ENCODE results near the gene GLIS1.

GLIS1 gene

DNA sequence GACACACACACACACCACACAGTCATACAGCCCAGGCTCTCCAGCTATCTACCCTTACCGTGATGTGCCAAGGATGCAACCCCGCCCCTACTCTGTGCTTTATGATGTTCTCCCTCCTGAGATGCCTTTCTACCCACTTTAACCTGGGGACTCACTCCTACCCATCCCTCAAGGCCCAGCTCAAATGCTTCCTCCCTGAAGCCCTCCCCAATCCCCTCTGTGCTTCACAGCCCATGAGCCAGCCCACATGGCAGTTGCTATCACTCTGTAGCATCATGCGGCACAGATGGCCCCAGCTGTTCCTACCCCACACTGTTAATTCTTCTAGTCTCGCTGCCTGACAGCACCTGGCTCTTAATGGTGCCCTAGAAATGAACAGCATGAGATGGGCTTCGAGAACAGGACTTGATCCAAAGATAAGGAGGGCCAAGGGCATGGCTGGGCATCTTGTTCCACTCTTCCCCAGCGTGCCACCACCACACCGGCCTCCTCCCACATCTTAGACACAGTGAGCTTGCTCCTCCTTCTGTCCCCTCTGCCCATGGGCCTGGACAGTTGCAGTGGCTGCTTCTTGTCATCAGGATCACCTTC, 109.8 kb downstream of the GLIS1 start:
- no peak for DNase-seq

DNA sequence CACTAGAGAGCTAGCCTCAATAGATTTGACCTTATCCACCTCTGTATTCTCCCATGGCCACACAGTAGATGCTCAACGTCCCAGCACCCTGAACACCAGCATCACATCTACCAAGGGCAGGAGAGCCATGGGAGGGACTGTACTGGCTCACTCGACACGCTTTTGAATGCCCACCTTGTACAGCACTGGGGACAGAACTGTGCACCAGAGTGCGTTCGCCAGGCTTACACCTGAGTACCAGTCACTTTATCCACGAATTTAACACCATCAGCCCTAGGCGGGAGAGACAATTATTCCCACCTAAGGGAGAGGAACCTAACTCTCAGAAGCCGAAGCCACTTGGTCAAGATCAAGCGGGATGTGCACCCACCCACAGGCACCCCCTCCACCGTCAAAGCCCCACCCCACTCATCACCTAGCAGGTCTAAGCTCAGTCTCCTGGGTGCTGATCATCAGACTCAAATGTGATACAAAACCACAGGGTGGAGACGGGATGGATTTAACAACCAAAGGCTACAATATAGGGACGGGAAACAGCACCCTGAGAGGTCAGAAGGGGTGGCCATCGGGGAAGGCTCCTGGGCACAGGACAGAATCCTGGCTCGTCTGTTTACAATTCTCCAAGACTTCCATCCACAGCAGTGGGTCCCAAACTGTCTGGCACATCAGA, 110.5 kb downstream of the GLIS1 start:
- no peak for DNase-seq

- DNase-seq, result no peak
Observed at GRCh38 chr1:53627666-53628065, 111.3 kb downstream of the GLIS1 start.

GRCh38 chr1:53627031-53627430, 111.9 kb downstream of the GLIS1 start:
- no peak for DNase-seq

GRCh38 chr1:53626616-53627015, 112.3 kb downstream of the GLIS1 start:
- DNase-seq, result no peak

DNA sequence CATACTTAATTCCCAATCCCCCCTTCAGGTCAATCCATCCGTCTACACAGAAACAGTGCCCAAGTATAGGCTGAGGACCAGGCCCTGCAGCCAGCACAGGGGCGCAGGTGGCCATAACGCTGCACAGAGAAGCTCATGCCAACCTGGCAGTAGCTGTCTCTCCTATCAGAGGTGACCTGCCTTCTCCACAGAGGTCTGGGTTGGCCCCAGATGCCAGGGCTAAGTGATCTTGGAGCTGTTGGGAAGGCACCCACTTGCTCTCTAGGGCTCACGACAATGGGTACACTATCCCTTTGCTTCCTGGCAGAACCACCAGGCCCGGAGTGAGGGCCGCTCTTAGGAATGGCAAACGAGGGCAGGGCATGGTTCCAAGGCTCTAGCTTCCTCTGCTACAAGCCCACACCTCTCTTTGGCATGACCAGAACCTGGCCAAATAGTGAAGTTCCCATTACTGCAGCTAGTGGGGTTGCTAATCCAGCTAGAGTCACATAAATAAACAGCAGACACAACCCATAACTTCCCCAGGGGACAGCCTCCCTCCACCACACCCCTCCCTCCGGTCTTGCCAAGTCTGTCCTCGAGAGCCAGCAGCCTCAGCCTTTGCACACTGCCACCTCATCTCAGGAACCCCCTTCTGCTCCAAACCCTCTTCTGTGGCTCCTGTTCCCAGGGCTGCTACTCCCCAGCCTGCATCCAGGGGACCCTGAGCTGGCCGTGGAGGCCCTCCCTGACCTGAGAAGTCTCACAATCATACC, 113.0 kb downstream of the GLIS1 start:
- no peak for DNase-seq

DNA sequence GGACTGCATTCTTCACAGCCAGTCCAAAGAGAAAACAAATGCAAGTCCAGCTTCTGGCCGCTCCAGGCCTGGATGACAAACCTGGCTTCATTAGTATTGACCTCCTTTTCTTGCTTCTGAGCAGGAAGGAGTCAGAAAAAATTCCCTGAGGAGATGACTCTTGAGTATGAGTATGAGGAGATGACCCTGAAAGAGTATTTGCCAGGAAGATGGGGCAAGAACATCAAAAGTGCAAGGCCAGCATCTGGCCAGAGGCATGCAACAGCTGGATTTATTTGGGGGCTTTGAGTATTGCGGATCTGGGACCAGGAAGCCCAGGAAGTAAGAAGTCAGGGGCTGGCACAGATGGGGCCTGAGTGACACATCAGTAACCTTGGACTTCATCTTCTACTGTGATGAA, 113.9 kb downstream of the GLIS1 start:
- DNase-seq, result no peak

DNA sequence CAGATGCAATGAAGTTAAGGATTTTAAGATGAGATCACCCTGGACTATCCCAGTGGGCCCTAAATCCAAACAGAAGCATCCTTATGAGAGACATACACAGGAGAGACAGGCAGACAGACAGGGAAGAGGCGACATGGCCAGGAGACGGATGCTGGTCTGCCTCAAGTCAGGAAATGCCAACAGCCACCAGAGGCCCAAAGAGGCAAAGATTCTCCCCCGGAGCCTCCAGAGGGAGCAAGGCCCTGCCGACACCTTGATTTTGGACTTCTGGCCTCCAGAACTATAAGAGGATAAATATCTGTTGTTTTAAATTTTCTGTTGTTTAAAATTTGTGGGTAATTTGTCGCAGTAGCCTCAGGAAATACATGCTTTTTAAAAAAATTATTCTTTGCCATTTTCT, 116.4 kb downstream of the GLIS1 start:
- no peak for DNase-seq

DNA sequence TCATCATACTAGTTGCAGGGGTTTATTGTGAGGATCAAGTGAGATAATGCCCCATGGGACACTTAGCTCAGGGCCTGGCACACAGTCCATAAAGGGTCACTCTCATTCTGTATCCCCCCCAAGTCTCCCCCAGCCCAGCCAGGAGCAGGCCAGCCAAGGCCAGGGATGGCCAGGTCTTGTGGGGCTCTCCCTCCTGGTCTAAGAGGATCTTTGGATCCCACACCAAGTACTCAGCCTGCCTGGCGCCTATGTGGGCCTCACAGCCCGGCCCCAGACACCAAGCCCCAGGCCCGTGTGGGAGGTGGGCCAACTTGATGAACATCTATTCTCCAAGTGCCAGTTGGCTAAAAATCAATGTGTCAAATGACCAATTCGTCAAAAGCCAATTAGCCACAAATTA, 117.8 kb downstream of the GLIS1 start:
- no peak for DNase-seq

- no peak for DNase-seq
Observed at GRCh38 chr1:53620061-53620855, 118.7 kb downstream of the GLIS1 start.

- no peak for DNase-seq
Observed at GRCh38 chr1:53619367-53620060, 119.5 kb downstream of the GLIS1 start.

DNA sequence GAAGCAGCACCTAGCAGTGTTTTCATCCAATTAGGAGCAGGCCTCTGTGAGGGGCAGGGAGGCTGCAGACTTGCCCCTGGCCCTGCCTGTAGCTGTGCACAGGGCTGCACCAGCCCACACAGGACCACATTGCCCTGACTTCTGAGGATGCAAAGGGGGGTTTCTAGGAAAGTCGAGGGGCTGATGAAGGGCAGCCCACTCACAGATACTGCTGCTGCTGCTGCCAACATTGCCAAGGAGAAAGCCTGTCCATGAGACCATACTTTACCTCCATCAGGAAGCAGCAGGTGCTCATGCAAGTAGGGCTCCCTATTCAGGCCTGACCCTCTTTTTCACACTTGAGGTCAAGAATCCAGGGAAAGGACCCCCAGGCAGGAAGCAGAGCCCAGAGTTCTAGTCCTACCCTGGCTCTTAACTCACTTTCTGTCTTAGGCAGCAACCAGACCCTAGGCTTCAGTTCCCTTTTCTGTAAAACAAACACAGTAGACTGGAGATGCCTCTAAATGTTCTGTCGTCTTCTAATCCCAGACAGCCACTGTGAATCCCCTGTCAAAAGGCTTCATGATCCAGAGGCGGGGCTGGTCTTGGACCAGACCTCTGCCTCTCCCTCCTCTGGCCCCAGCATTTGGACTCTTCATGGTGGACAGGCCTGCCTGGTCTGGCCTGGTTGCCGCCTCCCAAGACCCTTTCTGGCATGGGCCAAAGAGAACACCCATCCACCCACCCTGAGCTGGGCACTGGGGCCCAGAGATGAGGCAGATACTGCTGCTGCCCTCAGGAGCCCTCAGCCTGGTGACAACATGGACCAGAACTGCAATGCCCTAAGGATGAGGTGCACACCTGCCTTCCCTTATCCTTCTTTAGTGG, 120.2 kb downstream of the GLIS1 start:
- DNase-seq, result no peak

- DNase-seq, result no peak
Observed at GRCh38 chr1:53617851-53618499, 121.0 kb downstream of the GLIS1 start.

DNA sequence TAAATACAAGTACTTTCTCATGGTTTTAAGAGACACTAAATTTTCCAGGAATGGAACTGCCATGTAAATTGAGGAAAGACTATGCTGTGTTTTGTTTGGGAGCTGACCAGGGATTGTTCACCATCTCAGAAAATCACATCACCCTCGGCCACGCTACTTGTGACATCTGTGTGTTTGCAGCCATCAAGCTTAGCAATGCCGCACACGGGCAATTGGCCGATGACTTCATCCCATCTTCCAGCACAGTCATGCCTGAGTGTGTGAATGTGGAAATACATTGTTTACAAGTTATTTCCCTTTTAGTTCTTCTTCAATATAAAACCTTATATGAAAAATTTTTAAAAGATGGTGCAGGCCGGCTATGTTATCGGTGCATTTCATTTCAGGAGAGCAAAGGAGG, 121.6 kb downstream of the GLIS1 start:
- no peak for DNase-seq

- DNase-seq, result no peak
Observed at GRCh38 chr1:53616927-53617326, 122.0 kb downstream of the GLIS1 start.

GRCh38 chr1:53616511-53616910, 122.5 kb downstream of the GLIS1 start:
- DNase-seq, result no peak

GRCh38 chr1:53615101-53615500, 123.9 kb downstream of the GLIS1 start:
- DNase-seq, result no peak

DNA sequence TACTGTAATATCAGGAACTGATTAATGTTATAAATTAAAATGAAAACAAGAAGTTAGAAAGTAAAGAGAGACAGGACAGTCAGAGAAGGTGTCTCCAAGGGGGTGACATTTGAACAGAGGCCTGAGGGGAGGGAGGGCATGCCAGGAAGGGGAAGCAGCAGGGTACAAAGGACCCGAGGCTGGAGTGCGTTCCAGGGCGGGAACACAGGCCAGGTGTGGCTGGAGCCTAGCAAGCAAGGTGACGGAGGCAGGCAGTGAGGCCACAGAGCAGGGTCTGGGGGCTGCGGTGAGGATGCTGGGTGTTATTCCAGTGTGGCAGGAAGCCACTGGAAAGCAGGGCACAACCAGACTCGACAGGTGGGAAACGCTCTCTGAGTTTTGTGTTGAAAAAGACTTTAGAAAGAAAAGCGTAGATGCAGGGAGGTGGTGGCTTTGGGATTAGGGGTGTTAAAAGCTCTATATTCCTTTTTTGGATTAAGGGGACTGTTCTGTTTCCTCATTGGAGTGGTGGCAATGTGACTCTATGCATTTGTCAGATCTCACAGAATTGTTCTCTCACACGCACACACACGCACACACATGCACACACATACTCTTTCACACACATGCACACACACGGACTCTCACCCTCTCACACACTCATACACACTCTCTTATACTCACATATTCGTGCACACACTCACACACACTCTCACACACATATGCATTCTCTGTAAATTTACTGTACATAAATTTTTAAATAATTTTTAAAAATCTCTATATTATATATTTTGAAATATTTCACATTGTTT, 124.5 kb downstream of the GLIS1 start:
- no peak for DNase-seq

DNA sequence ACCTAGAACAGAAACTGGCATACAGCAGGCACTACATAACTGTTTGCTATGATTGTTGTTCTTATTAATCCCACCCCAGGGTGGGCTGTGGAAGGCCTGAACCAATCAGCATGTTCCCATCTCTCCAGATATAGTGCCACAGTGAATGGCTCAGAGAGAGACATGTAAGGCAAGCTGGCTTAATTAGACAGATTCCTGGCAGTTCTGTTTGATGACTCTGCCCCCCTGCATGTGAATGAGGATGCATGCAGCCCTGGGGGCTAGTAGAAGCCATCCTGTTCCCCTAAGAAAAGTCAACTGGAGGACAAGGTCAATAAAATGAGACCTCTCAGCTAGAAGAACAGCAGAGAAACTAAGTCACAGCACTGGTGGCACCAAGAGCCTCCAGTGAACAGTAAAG, 130.3 kb downstream of the GLIS1 start:
- DNase-seq, result no peak

DNA sequence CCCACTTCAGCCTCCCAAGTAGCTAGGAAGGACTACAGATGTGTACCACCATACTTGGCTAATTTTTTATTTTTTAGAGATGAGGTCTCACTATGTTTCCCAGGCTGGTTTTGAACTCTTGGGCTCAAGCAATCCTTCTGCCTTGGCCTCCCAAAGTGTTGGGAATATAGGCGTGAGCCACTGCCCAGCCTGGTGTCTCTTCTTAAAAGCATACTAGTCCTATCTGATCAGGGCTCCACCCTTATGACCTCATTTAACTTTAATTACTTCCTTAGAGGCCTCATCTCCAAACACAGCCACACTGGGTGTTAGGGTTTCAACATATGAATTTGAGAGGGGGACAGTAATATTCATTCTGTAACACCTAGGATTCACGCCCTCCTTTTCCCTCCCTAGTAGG, 130.9 kb downstream of the GLIS1 start:
- no peak for DNase-seq

All from activated CD4-positive, CD25-positive, alpha-beta regulatory T cell (primary cell).